HAP-1 (cell line): ENCODE measurements around the gene KCNJ8.

Source experiments
- DNase-seq, 2 experiments: peaks; one replicate each; pipeline ENCODE4 v3.0.0-alpha.2; 2016 to 2020; ENCODE audit warnings: low spot score in 2 of 2
- H3K27me3 ChIP-seq: fragments of 250-450 bp; sonication (Bioruptor Pico); 2 replicates; pipeline ENCODE4 v1.5.1; 2020; ENCODE audit warnings: low read depth, mild to moderate bottlenecking, moderate library complexity
- H3K36me3 ChIP-seq: fragments of 250-450 bp; sonication (Bioruptor Pico); replicated peaks from 2 replicates; pipeline ENCODE4 v1.5.1; 2020; ENCODE audit warnings: mild to moderate bottlenecking
- H3K4me1 ChIP-seq: fragments of 250-450 bp; sonication (Bioruptor Pico); 2 replicates; pipeline ENCODE4 v1.5.1; 2020; ENCODE audit warnings: mild to moderate bottlenecking
- H3K4me3 ChIP-seq: fragments of 250-450 bp; sonication (Bioruptor Pico); 2 replicates; pipeline ENCODE4 v1.5.1; 2020; ENCODE audit warnings: mild to moderate bottlenecking, moderate library complexity
- H3K9me3 ChIP-seq: fragments of 250-450 bp; sonication (Bioruptor Pico); 2 replicates; pipeline ENCODE4 v1.5.1; 2020; ENCODE audit warnings: mild to moderate bottlenecking, moderate library complexity
- in situ Hi-C: fragments of 300-500 bp; cut with MboI; formaldehyde crosslinking; loops from 3 replicates; pipeline ENCODE4 v1.14.3; 2020; ENCODE audit warnings: low sequenced_read_pairs, inconsistent platforms, mixed read lengths

KCNJ8 gene

DNA sequence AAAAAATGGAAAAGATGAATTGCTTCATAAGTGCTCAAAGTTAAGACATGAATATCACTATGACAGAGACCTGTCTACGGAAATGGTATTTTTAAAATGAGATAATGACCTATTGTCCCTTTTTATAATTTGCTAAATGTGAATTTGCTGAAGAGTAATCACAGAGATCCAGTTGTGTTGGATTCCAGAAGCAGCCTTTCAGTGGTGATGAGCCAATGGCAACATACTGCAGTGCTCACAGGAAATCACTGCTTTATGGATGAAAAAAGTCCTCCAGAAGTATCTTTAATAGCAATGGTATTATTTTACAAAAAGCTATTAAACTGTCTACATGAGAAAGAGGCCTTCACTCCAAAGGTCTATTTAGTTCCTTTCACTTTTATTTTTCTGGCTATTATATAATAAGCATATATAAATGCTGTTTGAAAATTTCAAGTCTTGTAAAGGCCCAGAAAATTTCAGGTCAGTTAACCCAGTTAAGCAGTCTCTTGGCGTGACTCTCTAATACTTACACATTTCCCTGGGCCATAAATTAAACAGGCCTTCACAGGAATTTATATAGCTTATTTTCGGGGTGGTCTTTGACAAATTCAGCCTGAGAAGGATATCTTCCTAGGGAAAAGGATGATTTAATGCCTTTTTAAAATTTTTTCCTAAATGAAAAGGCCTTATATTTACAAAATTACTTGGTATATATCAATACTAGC lies 55.4 kb downstream of the KCNJ8 start:
- in situ Hi-C loops = loop anchor here (25.0 kb wide), 1 partner anchor 293 kb away; no protein-coding TSS in a partner anchor
- Histone ChIP-seq H3K27me3 (peaks cover 3% of the 10 kb centered on the region; the same call in 1 of the 2 replicates), H3K4me3 (no peak overlapping the region), H3K9me3 (no peaks in the 10 kb centered on the region), H3K36me3 (no peaks in the 10 kb centered on the region), H3K4me1 (no peaks in the 10 kb centered on the region)
- DNase-seq = no peak

DNA sequence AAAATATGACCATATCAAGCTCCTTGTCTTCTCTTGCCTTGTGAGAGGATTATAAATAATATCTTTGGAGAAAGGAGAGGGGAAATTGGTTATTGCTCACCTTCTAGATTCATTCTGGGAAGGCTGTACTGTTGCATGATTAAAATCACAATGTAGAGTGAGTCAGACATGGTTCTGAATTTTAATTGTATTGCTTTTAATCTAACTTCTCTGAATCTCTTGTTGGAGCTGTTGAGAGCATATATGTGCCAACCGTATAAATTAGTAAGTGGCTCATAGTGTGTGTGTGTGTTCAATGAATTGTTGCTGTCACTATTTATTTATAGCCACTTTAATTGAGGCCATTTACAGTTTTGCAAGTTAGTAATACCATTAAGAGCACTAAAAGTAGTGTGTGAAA lies 56.1 kb downstream of the KCNJ8 start:
- in situ Hi-C loops = loop anchor here (25.0 kb wide), 1 partner anchor 294 kb away; no protein-coding TSS in a partner anchor
- no peak overlapping the region for H3K4me3 ChIP-seq
- H3K27me3 ChIP-seq = peaks cover 3% of the 10 kb centered on the region; the same call in 1 of the 2 replicates
- H3K4me1 ChIP-seq = no peaks in the 10 kb centered on the region
- H3K9me3 ChIP-seq = no peaks in the 10 kb centered on the region
- DNase-seq = no peak
- H3K36me3 ChIP-seq = no peaks in the 10 kb centered on the region

DNA sequence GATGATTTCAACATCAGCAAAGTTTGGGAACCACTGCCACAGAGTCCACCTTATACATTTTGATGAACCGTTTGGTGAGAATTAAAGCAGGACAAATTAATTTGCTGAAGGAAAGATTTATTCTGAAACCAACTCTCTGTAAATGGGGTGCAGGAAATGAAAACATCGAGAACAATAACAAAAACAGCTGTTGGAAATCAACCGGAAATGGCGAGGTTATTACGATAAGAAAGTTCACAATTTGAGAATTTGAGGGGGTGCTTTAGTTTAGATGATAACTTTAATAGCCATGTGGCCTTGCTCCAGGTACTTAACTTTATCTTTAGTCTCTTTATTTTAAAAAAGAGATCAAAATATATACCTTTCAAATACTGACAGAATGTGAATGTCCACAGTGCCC lies 56.7 kb downstream of the KCNJ8 start:
- Histone ChIP-seq H3K36me3 (no peaks in the 10 kb centered on the region), H3K4me1 (no peaks in the 10 kb centered on the region), H3K9me3 (no peaks in the 10 kb centered on the region), H3K27me3 (peaks cover 3% of the 10 kb centered on the region; the same call in 1 of the 2 replicates), H3K4me3 (no peak overlapping the region)
- DNase-seq = no peak
- in situ Hi-C loops = loop anchor here (25.0 kb wide), 1 partner anchor 295 kb away; no protein-coding TSS in a partner anchor

DNA sequence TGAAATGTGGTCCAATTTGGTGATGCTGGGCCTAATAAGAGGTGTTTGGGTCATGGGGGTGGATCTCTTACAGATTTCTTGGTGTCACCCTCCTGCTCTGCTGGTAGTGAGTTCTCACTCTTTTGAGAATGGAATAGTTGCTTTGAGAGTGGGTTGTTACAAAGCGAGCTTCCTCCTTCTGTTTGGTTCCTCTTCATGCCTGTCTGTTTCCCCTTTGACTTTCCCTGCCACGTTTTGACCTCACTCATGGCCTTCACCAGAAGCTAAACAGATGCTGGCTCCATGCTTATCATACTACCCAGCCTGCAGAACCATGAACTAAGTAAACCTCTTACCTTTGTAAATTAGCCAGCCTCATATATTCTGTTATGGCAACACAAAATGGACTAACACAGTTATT lies 59.1 kb downstream of the KCNJ8 start:
- no peaks in the 10 kb centered on the region for H3K36me3 ChIP-seq
- no peaks in the 10 kb centered on the region for H3K4me1 ChIP-seq
- in situ Hi-C loops = loop anchor here (25.0 kb wide), 1 partner anchor 297 kb away; no protein-coding TSS in a partner anchor
- no peak overlapping the region for H3K4me3 ChIP-seq
- peaks cover 3% of the 10 kb centered on the region; the same call in 1 of the 2 replicates for H3K27me3 ChIP-seq
- no peak for DNase-seq
- H3K9me3 ChIP-seq = no peaks in the 10 kb centered on the region
